ENCODE results near the gene OR6M1. TPM values are rescaled to one million over a fixed set of nuclear protein-coding genes. Genes with fewer than 3 reads are reported as not detected.

OR6M1 gene
- polyA plus RNA-seq, 2 of the 4 experiments (the other 2 are of a cell fraction), result not detected

GRCh38 chr11:123773959-123774358 lies 32.2 kb downstream of the OR6M1 start:
- WGBS (ENCODE audit: missing lambda C conversion rate), result 21% methylated on average over 1 of the region's 1 CpG
- TF ChIP-seq MAFK (IDR thresholded peaks at IDR 0.05; ENCODE audit: partially characterized antibody), result peak; percentile 67
- TF ChIP-seq REST (IDR thresholded peaks at IDR 0.05), result no peak
- TF ChIP-seq EP300 (IDR thresholded peaks at IDR 0.05), result no peak
- no peak overlapping the region for H3K4me2 ChIP-seq
- no peak overlapping the region for H3K4me3 ChIP-seq
- no peak for FAIRE-seq
- H3K4me1 ChIP-seq, result no peaks in the 10 kb centered on the region
- DNase-seq (ENCODE audit: low read depth in 1 of 2, low spot score in 1 of 2), result no peak
- H3K27ac ChIP-seq, result no peak overlapping the region
- POLR2A ChIA-PET, result no interaction called here
- ATAC-seq, result no peak
- no peaks in the 10 kb centered on the region for H3K9me3 ChIP-seq
- CTCF ChIA-PET, result no interaction called here

- WGBS (ENCODE audit: missing lambda C conversion rate), result 19% methylated on average over 2 of the region's 2 CpGs
- no peak overlapping the region for H3K27ac ChIP-seq
- no peaks in the 10 kb centered on the region for H3K9me3 ChIP-seq
- DNase-seq (ENCODE audit: low read depth in 1 of 2, low spot score in 1 of 2) (no peak), FAIRE-seq (no peak), ATAC-seq (no peak)
- no peak for TF ChIP-seq EHF (CRISPR knock-in tag; IDR thresholded peaks at IDR 0.05)
- TF ChIP-seq CTCF (IDR thresholded peaks at IDR 0.05), result no peak
- TF ChIP-seq SMC3 (IDR thresholded peaks at IDR 0.05), result no peak
- no peak overlapping the region for H3K4me2 ChIP-seq
- H3K4me3 ChIP-seq, result no peak overlapping the region
- ChIA-PET POLR2A (no interaction called here), CTCF (no interaction called here)
- H3K4me1 ChIP-seq, result no peaks in the 10 kb centered on the region
Observed at GRCh38 chr11:123773026-123773425, 33.1 kb downstream of the OR6M1 start.

- FAIRE-seq, result no peak
- ATAC-seq, result no peak
- no peaks in the 10 kb centered on the region for H3K4me1 ChIP-seq
- no peak overlapping the region for H3K4me3 ChIP-seq
- 50% methylated on average over 3 of the region's 3 CpGs for WGBS (ENCODE audit: missing lambda C conversion rate)
- ChIA-PET CTCF (no interaction called here), POLR2A (no interaction called here)
- no peak overlapping the region for H3K27ac ChIP-seq
- H3K9me3 ChIP-seq, result no peaks in the 10 kb centered on the region
- no peak for TF ChIP-seq CHD2 (IDR thresholded peaks at IDR 0.05; ENCODE audit: low read length, partially characterized antibody)
- no peak for TF ChIP-seq PHF8 (IDR thresholded peaks at IDR 0.05; ENCODE audit: borderline replicate concordance, low read depth)
- no peak for TF ChIP-seq ZNF302 (CRISPR knock-in tag; IDR thresholded peaks at IDR 0.05)
- TF ChIP-seq HOXA7 (CRISPR knock-in tag; IDR thresholded peaks at IDR 0.05), result no peak
- no peak for TF ChIP-seq CEBPB (IDR thresholded peaks at IDR 0.05)
- no peak for TF ChIP-seq RNF2 (IDR thresholded peaks at IDR 0.05; ENCODE audit: borderline replicate concordance, low read depth)
- no peak for DNase-seq (ENCODE audit: low read depth in 1 of 2, low spot score in 1 of 2)
- no peak overlapping the region for H3K4me2 ChIP-seq
Observed at GRCh38 chr11:123771664-123772063, 34.5 kb downstream of the OR6M1 start.

GRCh38 chr11:123770712-123771111 lies 35.4 kb downstream of the OR6M1 start:
- no peak for TF ChIP-seq ZC3H11A (IDR thresholded peaks at IDR 0.05)
- no peak for TF ChIP-seq ZFP36 (IDR thresholded peaks at IDR 0.05; ENCODE audit: borderline replicate concordance, partially characterized antibody)
- no peak for TF ChIP-seq FOSB (CRISPR knock-in tag; IDR thresholded peaks at IDR 0.05)
- no peak for TF ChIP-seq RFX5 (IDR thresholded peaks at IDR 0.05)
- TF ChIP-seq EP300 (IDR thresholded peaks at IDR 0.05), result no peak
- no peak for TF ChIP-seq NPAS2 (CRISPR knock-in tag; IDR thresholded peaks at IDR 0.05; ENCODE audit: borderline replicate concordance)
- H3K4me2 ChIP-seq, result no peak overlapping the region
- FAIRE-seq (no peak), DNase-seq (ENCODE audit: low read depth in 1 of 2, low spot score in 1 of 2) (no peak), ATAC-seq (no peak)
- H3K4me3 ChIP-seq, result no peak overlapping the region
- H3K4me1 ChIP-seq, result no peaks in the 10 kb centered on the region
- no peak overlapping the region for H3K27ac ChIP-seq
- CTCF ChIA-PET, result no interaction called here
- H3K9me3 ChIP-seq, result no peaks in the 10 kb centered on the region
- POLR2A ChIA-PET, result no interaction called here

All from A549 (cell line).